Large intestine (tissue), 12 donors: Measurements from ENCODE around the gene SUSD3. TPM values are rescaled to one million over a fixed set of nuclear protein-coding genes. Genes with fewer than 3 reads are reported as not detected.
"Not testable (repeated sequence)": the region's sequence is repeated elsewhere in the genome, so short reads cannot be mapped to it uniquely, and the experiment has no call there.

ENCODE experiments used
- DNase-seq, 2 donors: peaks; one replicate each; pipeline versions ENCODE4 v3.0.0 to v3.0.0-alpha.2; 2013
- H3K27ac ChIP-seq: one replicate; pipeline ENCODE4 v1.5.1; 2013; ENCODE audit warnings: low read length
- H3K27me3 ChIP-seq: 2 replicates; pipeline ENCODE4 v1.6.1; 2013; ENCODE audit warnings: low read length; ENCODE audit not compliant: control insufficient read depth, insufficient read depth
- H3K36me3 ChIP-seq: 2 replicates; pipeline ENCODE4 v1.6.1; 2013; ENCODE audit warnings: low read length; ENCODE audit not compliant: control insufficient read depth, insufficient read depth
- H3K4me1 ChIP-seq: one replicate; pipeline ENCODE4 v1.6.1; 2013; ENCODE audit warnings: low read length; ENCODE audit not compliant: control insufficient read depth, insufficient read depth
- H3K4me3 ChIP-seq: one replicate; pipeline ENCODE4 v1.5.1; 2013; ENCODE audit warnings: low read length
- H3K9me3 ChIP-seq: one replicate; pipeline ENCODE4 v1.6.1; 2013; ENCODE audit warnings: mild to moderate bottlenecking, low read depth, low read length, moderate library complexity; ENCODE audit not compliant: control insufficient read depth
- WGBS: methylation state at CpG from one replicate; pipeline ENCODE4 v1.1.5; 2013; ENCODE audit warnings: low lambda C conversion rate; ENCODE audit not compliant: insufficient coverage; 5-methylcytosine and 5-hydroxymethylcytosine counted together
- long read RNA-seq, 11 donors: transcript quantifications; one replicate each; lab custom pipeline, GENCODE V29; 2026
- polyA plus RNA-seq: library from polyadenylated mRNA; unstranded; fragments of 120-200 nt; gene quantifications from one replicate; pipeline ENCODE4 v1.2.1, GENCODE V29; 2013

Gene SUSD3
- polyA plus RNA-seq: 7.6 TPM
- long read RNA-seq, donor 1, partial matches to known transcripts: 0 of 1 reads
- long read RNA-seq, donor 1, other reads (novel, unspliced or antisense): 0 of 1 reads
- long read RNA-seq, donor 2, transcript SUSD3-202 (5 exons, 1,195 nt): major isoform, 7 of 7 reads
- long read RNA-seq, donor 2, partial matches to known transcripts: 0 of 7 reads
- long read RNA-seq, donor 2, other reads (novel, unspliced or antisense): 0 of 7 reads
- long read RNA-seq, donor 3: 0 reads
- long read RNA-seq, donor 4, partial matches to known transcripts: 0 of 2 reads
- long read RNA-seq, donor 4, other reads (novel, unspliced or antisense): 0 of 2 reads
- long read RNA-seq, donor 5, partial matches to known transcripts: 0 of 4 reads
- long read RNA-seq, donor 5, other reads (novel, unspliced or antisense): 0 of 4 reads
- long read RNA-seq, donor 6, partial matches to known transcripts: 0 of 2 reads
- long read RNA-seq, donor 6, other reads (novel, unspliced or antisense): 0 of 2 reads
- long read RNA-seq, donor 7: 0 reads
- long read RNA-seq, donor 8, transcript SUSD3-202 (5 exons, 1,195 nt): major isoform, 5 of 6 reads
- long read RNA-seq, donor 8, partial matches to known transcripts: 0 of 6 reads
- long read RNA-seq, donor 8, other reads (novel, unspliced or antisense): 0 of 6 reads
- long read RNA-seq, donor 9, partial matches to known transcripts: 0 of 1 reads
- long read RNA-seq, donor 9, other reads (novel, unspliced or antisense): 0 of 1 reads
- long read RNA-seq, donor 10, transcript SUSD3-202 (5 exons, 1,195 nt): major isoform, 5 of 5 reads
- long read RNA-seq, donor 10, partial matches to known transcripts: 0 of 5 reads
- long read RNA-seq, donor 10, other reads (novel, unspliced or antisense): 0 of 5 reads
- long read RNA-seq, donor 11, partial matches to known transcripts: 0 of 3 reads
- long read RNA-seq, donor 11, other reads (novel, unspliced or antisense): 0 of 3 reads

DNA sequence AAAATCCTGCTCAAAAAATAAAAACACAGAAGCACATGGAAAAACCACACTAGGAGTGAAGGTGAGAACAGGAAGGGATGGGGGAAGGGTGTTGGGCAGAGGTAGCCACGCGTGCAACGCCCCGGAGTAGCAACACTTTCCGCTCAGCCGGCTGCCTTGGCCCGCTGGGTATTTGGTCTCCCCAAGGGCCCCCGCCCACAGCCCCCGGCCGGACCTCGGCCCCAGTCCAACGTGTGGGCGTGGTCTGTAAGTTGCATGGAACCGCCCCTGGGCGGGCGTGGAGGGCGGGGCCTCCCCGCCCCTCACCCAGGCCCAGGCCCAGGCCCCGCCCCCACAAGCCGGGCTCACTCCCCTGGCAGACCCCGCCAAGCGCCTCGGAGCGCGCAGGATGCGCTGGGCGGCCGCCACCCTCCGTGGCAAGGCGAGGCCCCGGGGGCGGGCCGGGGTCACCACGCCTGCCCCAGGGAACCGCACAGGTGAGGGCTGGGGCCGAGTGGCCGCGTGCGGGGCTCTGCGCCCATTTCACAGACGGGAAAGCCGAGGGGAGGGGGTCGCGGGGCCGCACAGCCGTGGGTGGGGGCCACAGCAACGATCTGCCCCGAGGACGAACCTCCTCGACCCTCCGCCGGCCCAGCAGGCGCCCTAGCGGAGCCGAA is at the start of gene SUSD3:
SUSD3 (plus strand) TSS at position 347 of the 656 bp plus-strand sequence; CDS start at position 389, 42 bp downstream.
- Histone ChIP-seq H3K4me1 (peaks cover 38% of the 10 kb centered on the region), H3K4me3 (peak within 1 kb of the TSS; percentile 37), H3K9me3 (no peaks in the 10 kb centered on the region), H3K27me3 (no peaks in the 10 kb centered on the region), H3K27ac (peak within 1 kb of the TSS; percentile 7), H3K36me3 (no peaks in the 10 kb centered on the region)
- peak; percentile 70 to 85 for DNase-seq
- WGBS: no CpG with 5 or more reads among the region's 55 CpGs

DNA sequence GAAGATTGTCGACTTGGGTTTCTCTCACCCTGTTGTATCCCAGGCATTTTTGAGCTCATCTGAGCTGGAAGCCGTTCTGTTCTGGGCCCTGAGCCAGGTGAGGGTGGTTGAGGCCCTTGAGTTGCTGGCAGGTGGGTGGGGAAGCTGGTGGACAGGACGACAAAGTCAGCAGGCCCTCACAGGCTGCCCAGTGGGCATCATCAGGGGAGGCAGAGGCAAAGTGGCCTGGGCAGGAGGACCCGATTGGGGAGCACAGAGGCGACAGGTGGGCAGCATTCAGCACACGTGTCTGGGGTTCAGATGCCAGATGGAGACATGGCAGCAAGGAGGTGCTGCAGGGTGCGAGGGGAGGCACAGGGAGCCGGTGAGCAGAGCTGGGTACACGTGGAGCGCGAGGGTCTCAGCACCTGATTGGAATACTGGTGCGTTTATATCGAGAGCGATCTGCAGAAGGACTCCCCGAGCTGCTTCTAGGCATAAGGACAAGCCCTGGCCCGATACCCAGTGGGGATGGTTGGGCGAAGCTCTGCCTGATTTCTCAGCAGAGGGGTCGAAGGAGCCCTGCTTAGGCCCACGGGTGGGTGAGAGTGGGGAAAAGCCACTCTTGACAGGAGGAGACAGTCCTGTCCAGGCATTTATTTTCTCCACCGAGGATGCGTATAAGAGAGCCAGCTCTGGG is 49.0 kb upstream of the SUSD3 start:
- WGBS: no CpG with 5 or more reads among the region's 21 CpGs
- no peaks in the 10 kb centered on the region for H3K27me3 ChIP-seq
- no peak overlapping the region for H3K27ac ChIP-seq
- no peaks in the 10 kb centered on the region for H3K4me1 ChIP-seq
- no peak overlapping the region for H3K4me3 ChIP-seq
- peaks cover 28% of the 10 kb centered on the region for H3K36me3 ChIP-seq
- H3K9me3 ChIP-seq: no peaks in the 10 kb centered on the region
- DNase-seq: no peak

DNA sequence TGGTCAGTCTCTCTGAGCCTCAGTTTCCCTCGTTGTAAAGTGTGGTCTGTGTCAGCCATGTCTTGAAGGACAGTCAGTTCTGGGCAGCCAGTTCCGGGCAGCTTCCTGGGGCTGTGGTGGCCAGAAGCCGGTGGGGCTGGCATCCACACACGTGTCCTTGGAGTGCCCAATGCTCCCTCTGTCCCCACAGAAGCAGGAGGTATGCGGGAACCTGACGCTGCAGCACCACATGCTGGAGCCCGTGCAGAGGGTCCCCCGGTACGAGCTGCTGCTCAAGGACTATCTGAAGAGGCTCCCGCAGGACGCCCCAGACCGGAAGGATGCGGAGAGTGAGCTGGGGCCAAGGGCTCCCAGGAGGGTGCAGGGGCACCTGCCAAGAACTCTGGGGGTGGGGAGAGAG is 48.4 kb upstream of the SUSD3 start:
- Histone ChIP-seq H3K4me3 (no peak overlapping the region), H3K4me1 (no peaks in the 10 kb centered on the region), H3K9me3 (no peaks in the 10 kb centered on the region), H3K27ac (no peak overlapping the region), H3K27me3 (no peaks in the 10 kb centered on the region), H3K36me3 (peaks cover 24% of the 10 kb centered on the region)
- WGBS: no CpG with 5 or more reads among the region's 13 CpGs
- DNase-seq: no peak

DNA sequence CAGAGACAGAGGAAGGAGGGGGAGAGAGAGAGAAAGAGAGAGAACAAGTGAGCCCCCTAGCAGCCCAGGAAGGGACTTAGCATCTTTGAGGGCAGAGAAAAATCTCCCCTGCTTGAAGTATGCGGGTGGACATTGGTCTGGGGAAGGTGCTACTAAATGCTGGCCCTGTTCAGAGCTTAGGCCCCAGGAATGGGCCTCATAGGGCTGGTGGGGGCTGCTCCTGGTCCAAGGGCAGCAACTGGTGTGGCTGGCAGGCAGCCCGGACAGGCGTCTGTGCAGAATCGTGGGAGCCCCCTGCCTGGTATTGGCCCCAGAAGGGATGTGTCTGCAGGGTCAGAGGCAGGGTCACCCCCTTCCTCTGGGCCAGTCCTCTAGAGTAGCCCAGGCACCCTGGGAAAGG is 47.8 kb upstream of the SUSD3 start:
- no peak for DNase-seq
- no peak overlapping the region for H3K4me3 ChIP-seq
- no peaks in the 10 kb centered on the region for H3K9me3 ChIP-seq
- peaks cover 25% of the 10 kb centered on the region for H3K36me3 ChIP-seq
- no peaks in the 10 kb centered on the region for H3K4me1 ChIP-seq
- no peaks in the 10 kb centered on the region for H3K27me3 ChIP-seq
- WGBS: no CpG with 5 or more reads among the region's 4 CpGs
- no peak overlapping the region for H3K27ac ChIP-seq

DNA sequence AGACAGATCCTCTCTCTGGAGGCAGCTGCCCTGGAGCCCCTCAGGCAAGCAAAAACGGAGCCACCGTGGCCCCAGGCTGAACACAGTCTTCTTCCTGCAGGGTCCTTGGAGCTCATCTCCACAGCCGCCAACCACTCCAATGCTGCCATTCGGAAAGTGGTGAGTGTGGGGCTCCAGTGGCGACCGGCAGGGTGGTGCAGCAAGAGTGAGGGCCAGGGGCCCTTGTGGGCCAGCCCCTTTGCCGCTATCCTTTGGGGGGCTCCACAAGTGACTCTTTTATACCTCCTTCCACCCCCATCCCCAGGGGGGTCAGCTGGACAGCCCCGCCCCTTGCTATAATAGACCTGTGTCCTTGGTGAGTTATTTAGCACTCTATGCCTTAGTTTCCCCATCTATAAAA is 47.4 kb upstream of the SUSD3 start:
- DNase-seq: no peak
- Histone ChIP-seq H3K4me3 (no peak overlapping the region), H3K4me1 (no peaks in the 10 kb centered on the region), H3K27ac (no peak overlapping the region), H3K9me3 (no peaks in the 10 kb centered on the region), H3K36me3 (peaks cover 24% of the 10 kb centered on the region), H3K27me3 (no peaks in the 10 kb centered on the region)
- no CpG with 5 or more reads among the region's 8 CpGs for WGBS

DNA sequence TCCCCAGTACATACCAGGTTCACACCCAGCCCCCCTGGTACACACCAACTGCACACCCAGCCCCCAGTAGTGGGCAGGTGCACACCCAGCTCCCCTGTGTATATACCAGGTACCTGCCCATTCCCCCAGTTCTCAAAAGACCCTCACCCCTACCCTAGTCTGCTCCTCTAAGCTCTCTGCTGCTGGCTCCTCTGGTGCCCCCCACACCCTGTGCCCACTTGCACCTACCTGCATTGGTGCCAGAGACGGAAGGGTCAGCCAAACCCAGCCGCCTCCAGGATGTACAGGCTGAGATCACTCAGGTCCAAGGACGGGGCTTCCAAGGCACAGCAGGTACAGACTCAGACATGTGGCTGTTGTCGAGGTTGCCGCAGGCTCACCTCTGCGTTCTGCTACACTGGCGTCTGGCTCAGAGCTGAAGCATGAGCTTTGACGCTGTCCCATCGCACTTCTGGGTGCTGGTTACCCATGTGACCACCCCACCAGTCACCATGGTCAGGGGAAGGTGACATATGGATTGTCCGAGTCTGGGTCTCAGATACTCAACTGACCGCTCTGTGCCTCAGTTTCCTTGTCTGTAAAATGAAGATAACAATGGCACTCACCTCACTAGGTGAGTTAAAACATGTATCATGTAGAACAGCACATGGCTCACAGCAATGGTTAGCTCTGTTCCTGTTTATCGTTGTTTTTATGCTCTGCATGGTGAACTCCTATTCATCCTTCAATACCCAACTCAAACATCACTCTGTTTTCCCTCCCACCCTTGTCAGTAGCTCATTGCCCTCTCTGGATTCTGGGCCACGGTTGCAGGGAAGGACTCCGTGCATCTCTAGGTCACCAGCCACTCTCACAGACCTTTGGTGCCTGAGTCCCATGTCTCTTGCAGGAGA is 45.3 kb upstream of the SUSD3 start:
- Histone ChIP-seq H3K27me3 (no peaks in the 10 kb centered on the region), H3K27ac (no peak overlapping the region), H3K9me3 (no peaks in the 10 kb centered on the region), H3K36me3 (peaks cover 27% of the 10 kb centered on the region), H3K4me3 (no peak overlapping the region), H3K4me1 (no peaks in the 10 kb centered on the region)
- no peak for DNase-seq
- WGBS: no CpG with 5 or more reads among the region's 14 CpGs

DNA sequence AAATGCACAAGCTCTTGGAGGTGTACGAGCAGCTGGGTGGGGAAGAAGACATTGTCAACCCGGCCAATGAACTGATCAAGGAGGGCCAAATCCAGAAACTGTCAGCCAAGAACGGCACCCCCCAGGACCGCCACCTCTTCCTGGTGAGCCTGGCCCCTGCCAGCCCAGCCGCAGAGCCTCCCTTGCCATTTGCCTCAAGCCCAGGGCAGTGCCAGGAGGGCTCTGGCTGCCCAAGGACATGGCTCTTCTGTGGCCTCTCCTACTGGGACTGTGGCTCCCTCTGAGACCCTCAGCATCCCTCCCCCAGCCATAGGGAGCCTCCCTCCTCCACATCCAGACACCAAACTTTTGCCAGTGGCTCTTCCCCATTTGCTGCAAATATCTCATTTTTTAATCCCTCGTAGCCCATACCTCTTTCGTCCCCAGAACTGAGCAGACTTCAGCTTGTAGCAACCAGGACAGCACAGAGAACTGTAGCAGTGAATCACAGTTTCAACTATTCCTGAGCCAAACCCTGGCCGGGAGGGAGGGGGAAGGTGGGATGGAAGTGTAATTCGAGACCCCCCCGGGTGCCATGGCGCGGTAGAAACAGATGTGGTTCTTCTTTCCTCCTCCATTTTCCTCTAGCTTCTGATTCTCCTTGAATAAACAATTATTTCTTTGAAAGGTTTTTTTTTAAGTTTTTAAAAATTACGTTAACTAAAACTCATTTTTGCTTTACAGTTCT is 44.5 kb upstream of the SUSD3 start:
- H3K9me3 ChIP-seq: no peaks in the 10 kb centered on the region
- WGBS: no CpG with 5 or more reads among the region's 13 CpGs

DNA sequence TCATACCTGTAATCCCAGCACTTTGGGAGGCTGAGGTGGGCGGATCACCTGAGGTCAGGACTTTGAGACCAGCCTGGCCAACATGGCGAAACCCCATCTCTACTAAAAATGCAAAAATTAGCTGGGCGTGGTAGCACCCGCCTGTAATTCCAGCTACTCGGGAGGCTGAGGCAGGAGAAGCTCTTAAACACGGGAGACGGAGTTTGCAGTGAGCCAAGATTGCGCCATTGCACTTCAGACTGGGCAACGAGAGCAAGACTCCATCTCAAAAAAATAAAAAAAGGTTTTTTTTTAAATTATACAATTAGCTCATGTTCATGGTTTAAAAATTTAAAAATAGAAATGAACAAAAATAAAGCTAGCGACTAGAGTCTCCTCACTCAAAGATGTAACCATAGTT is 43.3 kb upstream of the SUSD3 start:
- DNase-seq: not testable (repeated sequence)

More for the DNA sequence above, 44.5 kb upstream of the SUSD3 start:
- H3K27me3 ChIP-seq: no peaks in the 10 kb centered on the region
- H3K4me3 ChIP-seq: no peak overlapping the region
- DNase-seq: no peak
- H3K27ac ChIP-seq: no peak overlapping the region
- no peaks in the 10 kb centered on the region for H3K4me1 ChIP-seq
- peaks cover 26% of the 10 kb centered on the region for H3K36me3 ChIP-seq

DNA sequence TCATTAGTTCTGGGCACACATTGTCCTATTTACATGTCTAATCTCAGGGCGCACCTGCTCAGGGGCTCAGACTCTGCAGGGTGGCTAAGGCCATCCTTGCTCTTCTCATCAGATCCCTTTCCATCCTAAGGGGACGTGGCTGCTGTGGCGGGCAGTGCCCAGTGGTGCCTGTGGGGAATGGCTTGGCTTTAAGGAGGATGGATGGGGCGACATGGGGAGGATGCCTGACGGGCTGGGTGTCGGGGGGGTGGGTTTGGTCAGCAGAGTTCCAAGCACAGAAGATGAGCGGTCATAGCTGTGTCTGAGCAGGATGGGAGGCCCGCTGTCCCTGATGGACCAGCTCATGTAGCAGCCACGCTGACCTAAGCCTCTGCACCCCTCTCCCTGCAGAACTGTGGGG is 40.9 kb upstream of the SUSD3 start:
- Histone ChIP-seq H3K27me3 (no peaks in the 10 kb centered on the region), H3K4me1 (no peaks in the 10 kb centered on the region), H3K27ac (no peak overlapping the region), H3K4me3 (no peak overlapping the region), H3K9me3 (no peaks in the 10 kb centered on the region), H3K36me3 (peaks cover 39% of the 10 kb centered on the region)
- no peak for DNase-seq
- WGBS: no CpG with 5 or more reads among the region's 9 CpGs

More for the DNA sequence above, 43.3 kb upstream of the SUSD3 start:
- not testable (repeated sequence) for H3K4me3 ChIP-seq, H3K4me1 ChIP-seq, H3K27ac ChIP-seq, H3K27me3 ChIP-seq, H3K9me3 ChIP-seq
- WGBS: 85% methylated on average over 6 of the region's 10 CpGs
- peaks cover 31% of the 10 kb centered on the region for H3K36me3 ChIP-seq
